AG04450 (cell line): ENCODE measurements around the gene CORO2B. TPM values are rescaled to one million over a fixed set of nuclear protein-coding genes. Genes with fewer than 3 reads are reported as not detected.

ENCODE experiments used
- CTCF ChIA-PET: fragments of 300-600, 350-600 bp; formaldehyde crosslinking; extraction: SDS; loops from one replicate; lab custom pipeline; 2022; ENCODE audit warnings: antibody characterized with exemption, inconsistent platforms; lab: Charles Lee
- POLR2A ChIA-PET: fragments of 350-600 bp; formaldehyde crosslinking; extraction: SDS; loops from one replicate; lab custom pipeline; 2021; ENCODE audit warnings: antibody characterized with exemption, inconsistent platforms; lab: Yijun Ruan, JAX
- DNase-seq: peaks from one replicate; pipeline ENCODE4 v3.0.0-alpha.2; 2011; ENCODE audit warnings: low read depth, low spot score
- H3K27ac ChIP-seq: one replicate; pipeline ENCODE4 v1.5.1; 2012; ENCODE audit warnings: low read depth, low read length, control low read depth
- H3K27me3 ChIP-seq: one replicate; pipeline ENCODE4 v1.6.0; 2012; ENCODE audit warnings: low read length; ENCODE audit not compliant: control insufficient read depth, insufficient read depth
- H3K4me3 ChIP-seq: 2 replicates; pipeline ENCODE4 v1.5.1; 2011; ENCODE audit warnings: mild to moderate bottlenecking, low read depth, low read length, control low read depth
- H3K9me3 ChIP-seq: 2 replicates; pipeline ENCODE4 v1.5.1; 2012; ENCODE audit warnings: low read length; ENCODE audit not compliant: control insufficient read depth, insufficient read depth
- polyA plus RNA-seq: library from polyadenylated mRNA; depleted of rRNA; stranded (reverse); fragments of >200 nt; gene quantifications from 2 replicates; pipeline ENCODE4 v1.2.3, GENCODE V29; 2011
- TF ChIP-seq, protein P1 (sequence below): IDR thresholded peaks from 2 replicates; pipeline ENCODE4 v1.5.1; 2011; ENCODE audit warnings: low read depth, low read length, control low read depth, inconsistent platforms

CORO2B gene
- polyA plus RNA-seq, 1 experiment = 16.1 TPM

DNA sequence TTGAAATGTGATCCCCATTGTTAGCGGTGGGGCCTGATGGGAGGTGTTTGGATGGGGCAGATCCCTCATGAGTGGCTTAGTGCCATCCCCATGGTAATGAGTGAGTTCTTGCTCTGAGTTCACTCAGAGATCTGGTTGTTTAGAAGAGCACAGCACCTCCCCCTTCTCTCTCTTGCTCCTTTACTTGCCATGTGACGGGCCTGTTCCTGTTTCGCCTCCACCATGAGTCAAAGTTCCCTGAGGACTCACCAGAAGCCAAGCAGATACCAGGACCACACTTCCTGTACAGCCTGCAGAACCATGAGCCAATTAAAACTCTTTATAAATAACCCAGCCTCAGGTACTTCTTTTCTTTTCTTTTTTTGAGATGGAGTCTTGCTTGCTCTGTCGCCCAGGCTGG is 195.3 kb downstream of the CORO2B start:
- Histone ChIP-seq H3K4me3 (no peak overlapping the region), H3K27me3 (peaks cover 5% of the 10 kb centered on the region), H3K27ac (no peak overlapping the region), H3K9me3 (peaks cover 4% of the 10 kb centered on the region; the same call in 1 of the 2 replicates)
- TF ChIP-seq, protein P1, sequence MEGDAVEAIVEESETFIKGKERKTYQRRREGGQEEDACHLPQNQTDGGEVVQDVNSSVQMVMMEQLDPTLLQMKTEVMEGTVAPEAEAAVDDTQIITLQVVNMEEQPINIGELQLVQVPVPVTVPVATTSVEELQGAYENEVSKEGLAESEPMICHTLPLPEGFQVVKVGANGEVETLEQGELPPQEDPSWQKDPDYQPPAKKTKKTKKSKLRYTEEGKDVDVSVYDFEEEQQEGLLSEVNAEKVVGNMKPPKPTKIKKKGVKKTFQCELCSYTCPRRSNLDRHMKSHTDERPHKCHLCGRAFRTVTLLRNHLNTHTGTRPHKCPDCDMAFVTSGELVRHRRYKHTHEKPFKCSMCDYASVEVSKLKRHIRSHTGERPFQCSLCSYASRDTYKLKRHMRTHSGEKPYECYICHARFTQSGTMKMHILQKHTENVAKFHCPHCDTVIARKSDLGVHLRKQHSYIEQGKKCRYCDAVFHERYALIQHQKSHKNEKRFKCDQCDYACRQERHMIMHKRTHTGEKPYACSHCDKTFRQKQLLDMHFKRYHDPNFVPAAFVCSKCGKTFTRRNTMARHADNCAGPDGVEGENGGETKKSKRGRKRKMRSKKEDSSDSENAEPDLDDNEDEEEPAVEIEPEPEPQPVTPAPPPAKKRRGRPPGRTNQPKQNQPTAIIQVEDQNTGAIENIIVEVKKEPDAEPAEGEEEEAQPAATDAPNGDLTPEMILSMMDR = no peak
- CTCF ChIA-PET = interaction anchor here (0.6 kb wide), 1 partner anchor 101 kb away, joined by 3 read pairs; no protein-coding TSS in a partner anchor
- DNase-seq = no peak
- POLR2A ChIA-PET = no interaction called here

DNA sequence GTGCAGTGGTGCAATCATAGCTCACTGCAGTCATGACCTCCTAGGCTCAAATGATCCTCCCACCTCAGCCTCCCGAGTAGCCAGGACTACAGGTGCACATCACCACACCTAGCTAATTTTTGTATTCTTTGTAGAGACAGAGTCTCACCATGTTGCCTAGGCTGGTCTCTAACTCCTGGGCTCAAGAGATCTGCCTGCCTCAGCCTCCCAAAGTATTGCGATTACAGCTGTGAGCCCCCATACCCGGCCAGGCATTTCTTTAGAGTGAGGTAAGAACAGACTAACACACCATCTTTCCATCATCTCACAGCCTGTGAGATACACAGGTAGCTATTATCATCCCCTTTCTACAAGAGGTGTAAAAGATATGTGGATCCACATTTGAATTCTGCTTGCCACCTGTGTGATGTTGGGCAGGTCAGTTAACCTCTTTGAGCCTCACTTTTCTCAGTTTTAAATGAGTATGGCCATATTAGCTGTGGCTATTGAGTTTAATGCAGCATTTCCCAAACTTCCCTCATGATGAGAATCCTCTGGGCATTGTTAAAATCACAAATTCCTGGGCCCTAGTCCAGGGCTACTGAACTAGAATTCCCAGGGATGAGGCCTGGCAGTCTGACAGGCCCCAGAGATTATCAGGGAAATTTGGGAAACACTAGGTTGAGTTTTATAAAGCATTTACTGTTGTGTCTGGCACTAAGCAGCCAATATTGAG is 195.9 kb downstream of the CORO2B start:
- POLR2A ChIA-PET = no interaction called here
- TF ChIP-seq, protein P1 = no peak
- CTCF ChIA-PET = interaction anchor here (0.6 kb wide), 1 partner anchor 100 kb away, joined by 3 read pairs; no protein-coding TSS in a partner anchor
- DNase-seq = no peak
- Histone ChIP-seq H3K27me3 (peaks cover 3% of the 10 kb centered on the region), H3K4me3 (no peak overlapping the region), H3K9me3 (peaks cover 4% of the 10 kb centered on the region; the same call in 1 of the 2 replicates), H3K27ac (no peak overlapping the region)

DNA sequence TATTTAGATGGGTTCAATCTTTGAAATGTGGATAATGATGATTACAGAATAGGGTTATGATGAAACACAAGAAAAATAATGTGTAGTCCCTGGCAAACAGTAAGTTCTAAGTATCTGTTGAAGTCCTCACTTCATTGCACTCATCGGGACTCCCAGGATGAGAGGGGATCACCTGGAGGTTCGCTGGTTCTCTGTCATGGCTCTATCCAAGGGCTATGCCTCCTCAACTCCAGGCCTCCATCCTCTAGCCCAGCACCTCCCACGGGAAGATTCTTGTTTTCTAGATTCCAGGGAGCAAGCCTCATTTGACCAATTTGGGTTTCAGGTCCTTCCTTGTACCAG is 196.4 kb downstream of the CORO2B start:
- Histone ChIP-seq H3K9me3 (peaks cover 4% of the 10 kb centered on the region; the same call in 1 of the 2 replicates), H3K27ac (no peak overlapping the region), H3K4me3 (no peak overlapping the region), H3K27me3 (peaks cover 2% of the 10 kb centered on the region)
- TF ChIP-seq, protein P1 = no peak
- POLR2A ChIA-PET = no interaction called here
- CTCF ChIA-PET = interaction anchor here (0.6 kb wide), 1 partner anchor 26 kb away, joined by 3 read pairs; no protein-coding TSS in a partner anchor
- no peak for DNase-seq

DNA sequence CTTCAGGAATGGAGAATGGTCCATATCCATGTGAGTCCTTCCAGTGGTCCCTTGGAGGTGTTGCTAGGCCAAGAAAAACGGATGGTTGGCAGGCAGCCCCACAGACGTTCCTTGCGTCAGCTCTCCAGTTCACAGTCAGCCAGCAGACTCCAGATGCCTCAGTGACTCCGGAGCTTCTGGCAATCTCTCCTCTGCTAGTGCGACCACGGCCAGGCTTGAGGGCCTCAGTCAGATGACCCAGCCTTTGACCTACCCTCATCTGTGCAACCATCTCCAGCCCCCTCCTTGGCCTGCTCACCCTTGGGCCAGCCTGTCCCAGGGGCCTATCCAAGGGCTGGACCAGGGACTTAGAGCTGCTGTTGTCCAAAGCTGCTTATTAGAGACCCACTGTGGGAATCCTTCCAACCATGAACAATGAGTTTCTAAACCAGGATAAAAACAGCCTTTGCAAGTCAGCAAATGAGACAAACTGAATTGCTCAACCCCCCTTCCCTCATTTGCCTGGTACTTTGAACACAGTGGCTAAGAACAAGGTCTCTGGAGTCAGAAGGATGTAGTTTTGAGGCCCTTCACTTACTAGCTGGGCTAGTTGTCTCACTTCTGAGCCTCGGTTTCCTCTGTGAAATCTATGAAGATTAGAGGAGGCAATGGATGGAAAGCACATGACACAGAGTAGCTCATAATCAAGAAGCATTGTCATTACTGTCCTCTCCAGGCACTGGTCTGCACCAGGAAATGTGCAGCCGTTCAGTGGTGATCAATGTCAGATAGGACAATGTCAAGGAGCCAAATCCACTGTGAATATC is 197.1 kb downstream of the CORO2B start:
- no peak for DNase-seq
- ChIA-PET POLR2A (no interaction called here), CTCF (interaction anchor here (0.6 kb wide), 1 partner anchor 27 kb away, joined by 3 read pairs; no protein-coding TSS in a partner anchor)

More for the DNA sequence above, 197.1 kb downstream of the CORO2B start:
- Histone ChIP-seq H3K27me3 (peaks cover 2% of the 10 kb centered on the region), H3K9me3 (peaks cover 4% of the 10 kb centered on the region; the same call in 1 of the 2 replicates), H3K4me3 (no peak overlapping the region), H3K27ac (no peak overlapping the region)
- TF ChIP-seq, protein P1 = no peak
